A673 (cell line): Measurements from ENCODE around the gene CFD. TPM values are rescaled to one million over a fixed set of nuclear protein-coding genes. Genes with fewer than 3 reads are reported as not detected.

Source experiments
- microRNA-seq: library from miRNA; unstranded; fragments of <30 nt; microRNA quantifications from one replicate; pipeline ENCODE4 v1.2.0, GENCODE V29; 2021
- total RNA-seq: library from RNA; stranded (reverse); gene quantifications from 2 replicates; pipeline ENCODE4 v1.2.3, GENCODE V29; 2021

CFD gene
- total RNA-seq, 1 experiment from 2014 or later, result 1.1 TPM

Small RNAs within 50 kb of the gene (microRNA-seq; reads per million reads assigned to microRNA genes)
- gene MIR3187, result 503 reads per million, percentile 76 among the genes with 10 or more reads in this experiment

Other genes with a start within 250 kb of the CFD start
- gene POLRMT, start 226.1 kb upstream of the CFD start, total RNA-seq, result 100 and 107 TPM in 2 replicates
- gene FGF22, start 219.8 kb upstream of the CFD start, total RNA-seq, result 0.19 and 0.57 TPM in 2 replicates
- 90.2 and 93.3 TPM in 2 replicates for gene RNF126, start 196.4 kb upstream of the CFD start, total RNA-seq
- gene FSTL3, start 183.3 kb upstream of the CFD start, total RNA-seq, result 5.9 and 6.0 TPM in 2 replicates
- not detected in 2 replicates for gene PRSS57, start 164.2 kb upstream of the CFD start, total RNA-seq
- gene PALM, start 150.7 kb upstream of the CFD start, total RNA-seq, result 21.2 and 40.3 TPM in 2 replicates
- gene MISP, start 108.6 kb upstream of the CFD start, total RNA-seq, result 0.11 TPM in 1 of 2 replicates, not detected in the other
- gene PTBP1, start 62.2 kb upstream of the CFD start, total RNA-seq, result 713 and 800 TPM in 2 replicates
- gene PLPPR3, start 37.7 kb upstream of the CFD start, total RNA-seq, result 13.3 and 20.1 TPM in 2 replicates
- not detected in 2 replicates for gene AZU1, start 31.8 kb upstream of the CFD start, total RNA-seq
- gene PRTN3, start 18.7 kb upstream of the CFD start, total RNA-seq, result not detected in 2 replicates
- not detected in 2 replicates for gene ELANE, start 7.4 kb upstream of the CFD start, total RNA-seq
- 83.0 and 86.3 TPM in 2 replicates for gene MED16, start 33.5 kb downstream of the CFD start, total RNA-seq
- not detected in 2 replicates for gene RNU6-9, start 33.8 kb downstream of the CFD start, total RNA-seq
- gene R3HDM4, start 53.6 kb downstream of the CFD start, total RNA-seq, result 39.3 and 45.5 TPM in 2 replicates
- 0.20 TPM in 1 of 2 replicates, not detected in the other for gene KISS1R, start 57.7 kb downstream of the CFD start, total RNA-seq
- gene ARID3A, start 66.4 kb downstream of the CFD start, total RNA-seq, result 19.6 and 26.3 TPM in 2 replicates
- 109 and 116 TPM in 2 replicates for gene WDR18, start 124.7 kb downstream of the CFD start, total RNA-seq
- gene GRIN3B, start 140.8 kb downstream of the CFD start, total RNA-seq, result not detected in 2 replicates
- 151 and 170 TPM in 2 replicates for gene TMEM259, start 161.5 kb downstream of the CFD start, total RNA-seq
- gene RNU6-2, start 161.9 kb downstream of the CFD start, total RNA-seq, result not detected in 2 replicates
- 112 and 146 TPM in 2 replicates for gene CNN2, start 166.9 kb downstream of the CFD start, total RNA-seq
- 12.0 and 21.2 TPM in 2 replicates for gene ABCA7, start 180.4 kb downstream of the CFD start, total RNA-seq
- 3.2 and 3.4 TPM in 2 replicates for gene ARHGAP45, start 207.5 kb downstream of the CFD start, total RNA-seq
- 342 and 343 TPM in 2 replicates for gene POLR2E, start 235.7 kb downstream of the CFD start, total RNA-seq
- 368 and 435 TPM in 2 replicates for gene GPX4, start 244.3 kb downstream of the CFD start, total RNA-seq